HepG2 (cell line): ENCODE data around the gene SLITRK5. TPM values are rescaled to one million over a fixed set of nuclear protein-coding genes. Genes with fewer than 3 reads are reported as not detected.

Source experiments
- ATAC-seq: fragments of 200-7000 bp; cut with Tn5 transposase; 3 replicates; pipeline ENCODE4 v1.9.1; 2020; ENCODE audit warnings: mild to moderate bottlenecking, moderate library complexity
- BruUV-seq: library from RNA; stranded (reverse); fragments of 400-500 nt; replicated peaks from 2 replicates; lab custom pipeline; 2021; lab: Mats Ljungman, UMichigan
- CTCF ChIA-PET: fragments of 300-600 bp; formaldehyde crosslinking; extraction: SDS; loops from one replicate; lab custom pipeline; 2021; ENCODE audit warnings: low total read pairs, inconsistent platforms, low intra/inter-chr PET ratio; lab: Yijun Ruan, JAX
- POLR2A ChIA-PET: fragments of 350-600 bp; sonication (Branson Sonifier 250); formaldehyde crosslinking; loops from one replicate; lab custom pipeline; 2020; ENCODE audit warnings: antibody characterized with exemption, inconsistent platforms; lab: Yijun Ruan, JAX
- DNase-seq: peaks from one replicate; pipeline ENCODE4 v3.0.0-alpha.2; 2015; ENCODE audit warnings: low spot score
- FAIRE-seq: peaks from 3 replicates; lab custom pipeline; 2011; peaks lifted over from hg19 to GRCh38; lab: Jason Lieb, UNC
- H2AFZ ChIP-seq: one replicate; pipeline ENCODE4 v1.6.1; 2011; ENCODE audit warnings: low read length, inconsistent platforms
- H3K27ac ChIP-seq: fragments of 300-600 bp; 3 replicates; pipeline ENCODE4 v1.8.0; 2011; ENCODE audit warnings: mixed run types, mild to moderate bottlenecking, mixed read lengths, low read length, inconsistent platforms; ENCODE audit not compliant: insufficient read depth; ENCODE audit errors: extremely low read length
- H3K27me3 ChIP-seq, 2 experiments: fragments of 200-600 bp in 1 of 2; 2 replicates in 1 of 2; 3 replicates in 1 of 2; pipeline versions ENCODE4 v1.6.0 to v1.8.0; 2011; ENCODE audit warnings: low read length in 2 of 2, mild to moderate bottlenecking in 2 of 2, moderate library complexity in 2 of 2, inconsistent platforms in 1 of 2; ENCODE audit not compliant: insufficient read depth in 2 of 2, control insufficient read depth in 1 of 2
- H3K36me3 ChIP-seq, 2 experiments: fragments of 200-600 bp in 1 of 2; replicated peaks in 1 of 2; 2 replicates in 1 of 2; 3 replicates in 1 of 2; pipeline versions ENCODE4 v1.5.1 to v1.8.0; 2011; ENCODE audit warnings: low read length in 2 of 2, inconsistent platforms in 1 of 2; ENCODE audit not compliant: insufficient read depth in 2 of 2, control insufficient read depth in 1 of 2
- H3K4me1 ChIP-seq: 2 replicates; pipeline ENCODE4 v1.5.1; 2012; ENCODE audit warnings: low read length, inconsistent platforms; ENCODE audit not compliant: insufficient read depth
- H3K4me2 ChIP-seq: 2 replicates; pipeline ENCODE4 v1.6.0; 2011; ENCODE audit warnings: low read depth, low read length, inconsistent platforms
- H3K4me3 ChIP-seq, 3 experiments: fragments of 200-600 bp in 1 of 3; sonication (generic), shearing (Covaris generic) in 1 of 3; replicated peaks in 1 of 3; 2 replicates each; pipeline ENCODE4 v1.5.1; 2011 to 2016; ENCODE audit warnings: low read length in 3 of 3, inconsistent platforms in 2 of 3, low read depth in 2 of 3, mild to moderate bottlenecking in 2 of 3, control low read depth in 1 of 3, mixed read lengths in 1 of 3; ENCODE audit not compliant: insufficient read depth in 1 of 3
- H3K79me2 ChIP-seq: one replicate; pipeline ENCODE4 v1.6.1; 2011; ENCODE audit warnings: low read length, inconsistent platforms; ENCODE audit not compliant: insufficient read depth
- H3K9ac ChIP-seq: 2 replicates; pipeline ENCODE4 v1.6.0; 2011; ENCODE audit warnings: mild to moderate bottlenecking, low read depth, low read length, inconsistent platforms; ENCODE audit not compliant: insufficient read depth
- H3K9me3 ChIP-seq: 2 replicates; pipeline ENCODE4 v1.5.1; 2012; ENCODE audit warnings: mild to moderate bottlenecking, low read length
- H4K20me1 ChIP-seq: 2 replicates; pipeline ENCODE4 v1.6.0; 2011; ENCODE audit warnings: inconsistent platforms, mild to moderate bottlenecking, low read length, moderate library complexity; ENCODE audit not compliant: insufficient read depth
- ATM ChIP-seq: fragments of 450-650 bp; IDR thresholded peaks from 2 replicates; pipeline ENCODE4 v1.7.1; 2017; ENCODE audit warnings: mild to moderate bottlenecking, borderline replicate concordance
- FOXC1 ChIP-seq: sonication (generic); formaldehyde crosslinking; IDR thresholded peaks from 2 replicates; pipeline ENCODE4 v1.8.0; 2022; ENCODE audit warnings: mild to moderate bottlenecking, missing genetic modification reagents, borderline replicate concordance
- JUNB ChIP-seq: sonication (generic); formaldehyde crosslinking; IDR thresholded peaks from 2 replicates; pipeline ENCODE4 v1.8.0; 2022; ENCODE audit warnings: missing genetic modification reagents, mild to moderate bottlenecking, borderline replicate concordance
- MAFF ChIP-seq: IDR thresholded peaks from 2 replicates; pipeline ENCODE4 v1.6.1; 2011; ENCODE audit warnings: low read depth, low read length, improper control_type of control experiment
- MAFG ChIP-seq: sonication (generic); formaldehyde crosslinking; IDR thresholded peaks from 2 replicates; pipeline ENCODE4 v1.5.1; 2020; ENCODE audit warnings: mild to moderate bottlenecking, missing genetic modification reagents
- MEIS2 ChIP-seq: sonication (generic); formaldehyde crosslinking; IDR thresholded peaks from 2 replicates; pipeline ENCODE4 v1.9.0; 2021; ENCODE audit warnings: mild to moderate bottlenecking, missing genetic modification reagents
- MLLT10 ChIP-seq: sonication (generic); formaldehyde crosslinking; IDR thresholded peaks from 2 replicates; pipeline ENCODE4 v1.4.0; 2020; ENCODE audit warnings: missing genetic modification reagents
- SP140L ChIP-seq: sonication (generic); formaldehyde crosslinking; IDR thresholded peaks from 2 replicates; pipeline ENCODE4 v1.4.0; 2020; ENCODE audit warnings: missing genetic modification reagents, borderline replicate concordance
- SRY ChIP-seq: sonication (generic); formaldehyde crosslinking; IDR thresholded peaks from 2 replicates; pipeline ENCODE4 v1.8.0; 2022; ENCODE audit warnings: mild to moderate bottlenecking, missing genetic modification reagents
- ZNF75D ChIP-seq: sonication (generic); formaldehyde crosslinking; IDR thresholded peaks from 2 replicates; pipeline ENCODE4 v1.8.1; 2023; ENCODE audit warnings: missing genetic modification reagents, mild to moderate bottlenecking, borderline replicate concordance
- ZSCAN30 ChIP-seq: sonication (generic); formaldehyde crosslinking; IDR thresholded peaks from 2 replicates; pipeline ENCODE4 v1.5.0; 2020; ENCODE audit warnings: mild to moderate bottlenecking, missing genetic modification reagents
- WGBS: methylation state at CpG from one replicate; pipeline ENCODE4 v1.1.6; 2017; ENCODE audit warnings: low lambda C conversion rate; 5-methylcytosine and 5-hydroxymethylcytosine counted together
- in situ Hi-C: cut with HindIII; loops from 2 replicates; pipeline ENCODE4 v1.10.0; 2017; ENCODE audit warnings: low pct_unique_long_range_greater_than_20kb; ENCODE audit not compliant: extremely low pct_ligation_motif_present
- intact Hi-C: fragments of 100-400 bp; cut with micrococcal nuclease; formaldehyde crosslinking; loops from one replicate; pipeline ENCODE4 v1.10.0; 2022; ENCODE audit not compliant: unreplicated experiment
- polyA plus RNA-seq, 8 experiments: library from polyadenylated mRNA; depleted of rRNA in 3 of 8; stranded (reverse) in 7 of 8; unstranded in 1 of 8; fragments of >200 nt; fragmentation: Illumina TruSeq in 4 of 8; extraction: Trizol in 4 of 8; gene quantifications; 2 replicates each; pipeline versions ENCODE4 v1.2.1 to v1.2.3, GENCODE V29; 2011 to 2016; ENCODE audit warnings: low read depth in 4 of 8, missing spikeins in 1 of 8, mixed read lengths in 1 of 8; ENCODE audit not compliant: insufficient read depth in 1 of 8
- total RNA-seq, 5 experiments: library from RNA; depleted of rRNA; stranded (reverse); fragments of >200 nt; fragmentation: Illumina TruSeq; extraction: Trizol; gene quantifications; 2 replicates each; pipeline ENCODE4 v1.2.3, GENCODE V29; 2016; ENCODE audit warnings: low read depth in 1 of 5
- TF ChIP-seq, protein P1 (sequence below): sonication (generic); formaldehyde crosslinking; IDR thresholded peaks from 2 replicates; pipeline ENCODE4 v1.8.0; 2022; ENCODE audit warnings: missing genetic modification reagents, mild to moderate bottlenecking, inconsistent platforms, borderline replicate concordance
- TF ChIP-seq, protein P2 (sequence below): sonication (generic); formaldehyde crosslinking; IDR thresholded peaks from 2 replicates; pipeline ENCODE4 v1.8.1; 2023; ENCODE audit warnings: mild to moderate bottlenecking, missing genetic modification reagents
- TF ChIP-seq, protein P3 (sequence below): sonication (generic); formaldehyde crosslinking; IDR thresholded peaks from 2 replicates; pipeline ENCODE4 v1.4.0; 2020; ENCODE audit warnings: missing genetic modification reagents

Gene SLITRK5
- total and polyA plus RNA-seq, 2 of the 13 experiments (the other 11 are each of a cell fraction or from before 2014, with no cell fraction given) = not detected

DNA sequence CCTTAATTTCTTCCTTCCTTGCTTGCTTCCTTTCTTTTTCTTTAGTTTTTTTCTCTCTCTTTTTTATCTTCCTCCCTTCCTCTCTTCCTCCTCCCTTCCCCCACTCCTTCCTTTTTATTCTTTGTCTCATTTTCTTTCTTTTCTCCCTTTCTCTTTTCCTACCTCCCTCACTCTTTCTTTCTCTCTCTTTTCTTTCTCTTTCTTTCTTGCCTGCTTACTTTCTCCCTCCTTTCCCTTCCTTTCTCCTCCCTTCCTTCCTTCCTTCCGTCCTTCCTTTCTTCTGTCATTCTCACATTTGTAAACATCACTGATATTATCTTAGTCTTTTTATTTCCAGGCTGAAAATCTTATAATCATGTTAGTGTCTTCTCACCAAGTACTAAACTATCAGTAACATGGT is 38.8 kb downstream of the SLITRK5 start:
- CTCF ChIA-PET = no interaction called here
- WGBS = 3% methylated on average over 1 of the region's 1 CpG
- Histone ChIP-seq H3K4me3 (no peak overlapping the region), H3K4me2 (no peak overlapping the region), H3K27me3 (no peaks in the 10 kb centered on the region), H3K9ac (no peak overlapping the region), H3K4me1 (no peaks in the 10 kb centered on the region), H3K79me2 (no peaks in the 10 kb centered on the region), H3K9me3 (no peaks in the 10 kb centered on the region), H3K27ac (no peak overlapping the region), H2AFZ (no peak overlapping the region), H3K36me3 (no peaks in the 10 kb centered on the region), H4K20me1 (no peaks in the 10 kb centered on the region)
- POLR2A ChIA-PET = no interaction called here
- ATAC-seq (no peak), DNase-seq (no peak), FAIRE-seq (no peak)
- intact Hi-C loops (no loop called here), in situ Hi-C loops (no loop called here)
- TF ChIP-seq ZSCAN30 (no peak), ATM (no peak), SP140L (CRISPR knock-in tag) (no peak), MAFG (CRISPR knock-in tag) (no peak), MLLT10 (no peak), SRY (no peak), JUNB (CRISPR knock-in tag) (no peak), FOXC1 (CRISPR knock-in tag) (no peak), ZNF75D (CRISPR knock-in tag) (no peak), MEIS2 (CRISPR knock-in tag) (no peak), MAFF (no peak)
- TF ChIP-seq, protein P1, sequence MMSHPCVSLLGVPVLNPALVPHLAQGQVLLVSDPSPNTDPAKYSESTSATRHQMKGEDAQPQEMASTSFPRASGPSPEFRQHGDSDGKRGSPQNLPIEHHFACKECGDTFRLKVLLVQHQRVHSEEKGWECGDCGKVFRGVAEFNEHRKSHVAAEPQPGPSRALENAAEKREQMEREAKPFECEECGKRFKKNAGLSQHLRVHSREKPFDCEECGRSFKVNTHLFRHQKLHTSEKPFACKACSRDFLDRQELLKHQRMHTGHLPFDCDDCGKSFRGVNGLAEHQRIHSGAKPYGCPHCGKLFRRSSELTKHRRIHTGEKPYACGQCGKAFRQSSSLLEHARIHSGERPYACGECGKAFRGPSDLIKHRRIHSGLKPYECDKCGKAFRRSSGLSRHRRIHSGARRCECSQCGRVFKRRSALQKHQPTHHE (CRISPR knock-in tag) = no peak
- TF ChIP-seq, protein P2, sequence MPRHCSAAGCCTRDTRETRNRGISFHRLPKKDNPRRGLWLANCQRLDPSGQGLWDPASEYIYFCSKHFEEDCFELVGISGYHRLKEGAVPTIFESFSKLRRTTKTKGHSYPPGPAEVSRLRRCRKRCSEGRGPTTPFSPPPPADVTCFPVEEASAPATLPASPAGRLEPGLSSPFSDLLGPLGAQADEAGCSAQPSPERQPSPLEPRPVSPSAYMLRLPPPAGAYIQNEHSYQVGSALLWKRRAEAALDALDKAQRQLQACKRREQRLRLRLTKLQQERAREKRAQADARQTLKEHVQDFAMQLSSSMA (CRISPR knock-in tag) = no peak
- TF ChIP-seq, protein P3, sequence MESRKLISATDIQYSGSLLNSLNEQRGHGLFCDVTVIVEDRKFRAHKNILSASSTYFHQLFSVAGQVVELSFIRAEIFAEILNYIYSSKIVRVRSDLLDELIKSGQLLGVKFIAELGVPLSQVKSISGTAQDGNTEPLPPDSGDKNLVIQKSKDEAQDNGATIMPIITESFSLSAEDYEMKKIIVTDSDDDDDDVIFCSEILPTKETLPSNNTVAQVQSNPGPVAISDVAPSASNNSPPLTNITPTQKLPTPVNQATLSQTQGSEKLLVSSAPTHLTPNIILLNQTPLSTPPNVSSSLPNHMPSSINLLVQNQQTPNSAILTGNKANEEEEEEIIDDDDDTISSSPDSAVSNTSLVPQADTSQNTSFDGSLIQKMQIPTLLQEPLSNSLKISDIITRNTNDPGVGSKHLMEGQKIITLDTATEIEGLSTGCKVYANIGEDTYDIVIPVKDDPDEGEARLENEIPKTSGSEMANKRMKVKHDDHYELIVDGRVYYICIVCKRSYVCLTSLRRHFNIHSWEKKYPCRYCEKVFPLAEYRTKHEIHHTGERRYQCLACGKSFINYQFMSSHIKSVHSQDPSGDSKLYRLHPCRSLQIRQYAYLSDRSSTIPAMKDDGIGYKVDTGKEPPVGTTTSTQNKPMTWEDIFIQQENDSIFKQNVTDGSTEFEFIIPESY (CRISPR knock-in tag) = no peak
- BruUV-seq = no TSS peak
